Neuron (in vitro differentiated cells): Measurements from ENCODE around the gene RBM14.
"Not testable (repeated sequence)": the region's sequence is repeated elsewhere in the genome, so short reads cannot be mapped to it uniquely, and the experiment has no call there.

Experiments
- H2AFZ ChIP-seq: one replicate; pipeline ENCODE4 v1.6.1; 2013; ENCODE audit warnings: low read depth, mild to moderate bottlenecking, inconsistent platforms, low read length, moderate library complexity
- H3K27me3 ChIP-seq: one replicate; pipeline ENCODE4 v1.6.1; 2013; ENCODE audit warnings: low read length; ENCODE audit not compliant: insufficient read depth
- H3K36me3 ChIP-seq: one replicate; pipeline ENCODE4 v1.6.1; 2013; ENCODE audit warnings: low read length; ENCODE audit not compliant: insufficient read depth
- H3K4me1 ChIP-seq: one replicate; pipeline ENCODE4 v1.6.1; 2013; ENCODE audit warnings: low read length; ENCODE audit not compliant: insufficient read depth
- H3K4me3 ChIP-seq: 2 replicates; pipeline ENCODE4 v1.5.1; 2013; ENCODE audit warnings: mild to moderate bottlenecking, low read length, moderate library complexity
- H3K9me3 ChIP-seq: one replicate; pipeline ENCODE4 v1.6.1; 2013; ENCODE audit warnings: low read length

The RBM14 gene

GRCh38 chr11:66589315-66589714 lies 27.1 kb upstream of the RBM14 start:
- H3K4me1 ChIP-seq, H2AFZ ChIP-seq, H3K36me3 ChIP-seq, H3K4me3 ChIP-seq, H3K27me3 ChIP-seq: not testable (repeated sequence)
- H3K9me3 ChIP-seq: peaks cover 13% of the 10 kb centered on the region

DNA sequence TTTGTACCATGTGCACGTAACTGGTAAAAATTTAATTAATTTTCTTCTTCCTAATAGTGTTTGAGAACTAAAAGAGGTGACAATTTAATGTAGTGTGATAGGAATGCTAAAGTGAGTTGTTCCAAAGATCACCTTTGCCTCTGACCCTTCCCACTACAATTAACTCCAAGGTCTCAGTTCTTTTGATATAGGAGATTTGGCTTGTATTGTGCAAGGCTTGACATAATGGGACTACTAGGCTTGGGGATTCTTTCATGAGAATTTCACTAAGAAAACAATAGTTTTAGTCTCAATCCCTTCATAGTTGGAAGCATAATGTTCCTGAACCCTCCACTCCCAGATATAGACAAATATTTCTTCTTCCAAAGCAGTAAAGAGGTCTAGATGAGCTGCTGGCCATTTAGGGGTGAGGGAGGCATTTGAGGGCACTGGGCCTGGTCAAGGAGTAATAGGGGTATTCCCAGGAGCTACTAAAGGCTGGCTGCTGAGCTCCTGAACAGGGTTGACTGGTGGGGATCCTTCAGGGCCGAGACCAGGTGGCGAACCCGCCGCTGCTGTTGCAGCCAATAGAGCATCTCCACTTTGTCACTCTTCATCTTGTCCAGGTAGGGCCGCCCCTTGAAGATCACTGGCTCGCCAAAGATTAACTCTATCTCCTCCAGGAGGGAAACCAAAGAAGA lies 26.3 kb upstream of the RBM14 start:
- Histone ChIP-seq H2AFZ (no peak overlapping the region), H3K4me1 (peaks cover 11% of the 10 kb centered on the region), H3K4me3 (no peak overlapping the region), H3K9me3 (peaks cover 13% of the 10 kb centered on the region), H3K36me3 (no peaks in the 10 kb centered on the region), H3K27me3 (no peaks in the 10 kb centered on the region)

- H3K4me1 ChIP-seq: peaks cover 18% of the 10 kb centered on the region
- H3K9me3 ChIP-seq: peaks cover 13% of the 10 kb centered on the region
- H2AFZ ChIP-seq: no peak overlapping the region
- no peaks in the 10 kb centered on the region for H3K27me3 ChIP-seq
- H3K4me3 ChIP-seq: no peak overlapping the region
- H3K36me3 ChIP-seq: no peaks in the 10 kb centered on the region
Observed at GRCh38 chr11:66591175-66591574, 25.3 kb upstream of the RBM14 start.

DNA sequence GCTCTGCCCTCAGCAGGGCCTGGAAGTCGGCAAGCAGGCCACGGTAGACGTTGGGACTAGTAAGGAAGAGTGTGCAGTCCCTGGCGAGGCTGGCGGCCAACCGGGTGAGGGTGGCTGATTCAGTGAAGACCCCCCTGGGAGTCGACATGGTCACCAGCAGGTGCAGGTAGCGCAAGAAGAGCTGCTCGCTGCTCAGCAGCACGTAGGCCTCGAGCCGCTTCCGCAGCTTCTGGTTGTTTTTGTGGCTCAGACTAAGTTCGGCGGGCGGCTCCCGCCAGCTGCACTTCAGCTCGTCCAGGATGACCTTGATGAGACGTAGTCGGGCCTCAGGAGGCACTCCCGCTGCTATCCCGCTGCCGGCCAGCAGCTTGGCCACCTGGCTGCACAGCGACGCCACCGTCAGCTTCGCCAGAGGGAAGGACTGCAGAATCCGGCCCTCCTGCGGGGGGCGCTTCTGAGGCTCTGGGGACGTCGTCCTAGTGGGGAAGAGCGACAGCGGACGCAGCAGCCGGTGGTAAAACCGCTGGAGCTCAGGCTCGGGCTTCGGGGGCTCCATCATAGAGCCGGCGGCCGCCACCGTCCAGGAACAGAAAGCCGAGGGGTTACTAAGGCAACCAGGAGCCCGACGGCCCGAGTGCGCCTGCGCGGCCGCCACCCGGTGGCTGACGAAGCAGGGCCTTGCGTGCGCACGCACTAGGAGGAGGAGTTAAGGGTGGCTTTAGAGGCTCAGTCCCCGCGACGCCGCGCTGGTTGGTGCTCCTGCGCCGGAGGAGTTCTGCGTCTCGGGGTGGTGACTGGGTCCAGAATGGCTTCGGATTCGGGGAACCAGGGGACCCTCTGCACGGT lies 23.8 kb upstream of the RBM14 start, which contains the start of the genes CCDC87 and CCS:
Gene CCDC87 (minus strand): TSS at position 607 of the 846 bp plus-strand sequence. CDS start 48 bp downstream, at position 559.
Gene CCS (plus strand): TSS at position 729 of the 846 bp plus-strand sequence. CDS start 77 bp downstream, at position 806.
- Histone ChIP-seq H3K27me3 (no peaks in the 10 kb centered on the region), H3K4me1 (peaks cover 18% of the 10 kb centered on the region), H3K4me3 (peak within 1 kb of the TSS; percentile 67), H3K9me3 (peaks cover 13% of the 10 kb centered on the region), H2AFZ (peak within 1 kb of the TSS; percentile 32), H3K36me3 (peaks cover 3% of the 10 kb centered on the region)

DNA sequence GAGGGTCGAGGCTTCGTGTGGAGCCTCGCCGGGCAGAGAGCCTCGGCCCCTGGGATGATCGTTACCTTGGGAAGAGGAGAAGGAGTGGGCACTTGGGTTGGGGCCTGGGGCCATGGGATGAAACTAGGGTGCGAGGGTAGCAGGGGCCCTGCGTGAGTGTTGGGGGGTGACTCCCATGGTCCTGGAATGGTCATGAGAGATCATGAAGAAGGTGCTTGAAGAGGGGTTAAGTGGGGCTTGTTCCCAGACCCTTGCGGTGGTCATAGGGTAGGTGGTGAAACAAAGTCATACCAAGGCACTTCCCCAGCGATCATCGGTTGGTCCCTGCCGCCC lies 23.2 kb upstream of the RBM14 start:
- H3K9me3 ChIP-seq: peaks cover 13% of the 10 kb centered on the region
- peaks cover 3% of the 10 kb centered on the region for H3K36me3 ChIP-seq
- peak overlapping the region; percentile 67 for H3K4me3 ChIP-seq
- H3K4me1 ChIP-seq: peaks cover 18% of the 10 kb centered on the region
- H2AFZ ChIP-seq: peak overlapping the region; percentile 32
- no peaks in the 10 kb centered on the region for H3K27me3 ChIP-seq

DNA sequence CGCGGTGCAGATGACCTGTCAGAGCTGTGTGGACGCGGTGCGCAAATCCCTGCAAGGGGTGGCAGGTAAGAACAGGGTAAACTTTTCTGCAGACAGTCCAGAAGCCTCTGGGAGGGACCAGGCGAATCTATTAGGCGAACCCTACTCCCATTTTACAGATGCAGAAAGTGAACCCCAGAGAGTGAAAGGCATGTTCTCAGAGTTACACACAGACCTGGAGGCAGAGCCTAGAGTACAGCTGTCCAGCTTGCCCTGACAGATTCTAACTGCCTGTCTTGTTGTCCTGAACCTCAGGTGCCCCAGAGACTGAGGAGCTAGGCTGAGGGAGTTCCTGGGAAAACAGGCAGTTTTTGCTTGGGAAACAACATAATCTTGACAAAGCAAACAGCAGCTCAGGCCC lies 22.8 kb upstream of the RBM14 start:
- H2AFZ ChIP-seq: no peak overlapping the region
- peaks cover 3% of the 10 kb centered on the region for H3K36me3 ChIP-seq
- H3K4me1 ChIP-seq: peaks cover 18% of the 10 kb centered on the region
- no peaks in the 10 kb centered on the region for H3K27me3 ChIP-seq
- peak overlapping the region; percentile 67 for H3K4me3 ChIP-seq
- peaks cover 13% of the 10 kb centered on the region for H3K9me3 ChIP-seq

GRCh38 chr11:66595245-66595904 lies 21.1 kb upstream of the RBM14 start:
- H2AFZ ChIP-seq: no peak overlapping the region
- H3K4me1 ChIP-seq: peaks cover 18% of the 10 kb centered on the region
- H3K36me3 ChIP-seq: peaks cover 12% of the 10 kb centered on the region
- H3K27me3 ChIP-seq: no peaks in the 10 kb centered on the region
- H3K4me3 ChIP-seq: no peak overlapping the region
- H3K9me3 ChIP-seq: peaks cover 13% of the 10 kb centered on the region

GRCh38 chr11:66598993-66599392 lies 17.4 kb upstream of the RBM14 start:
- Histone ChIP-seq H3K4me3 (no peak overlapping the region), H2AFZ (no peak overlapping the region), H3K36me3 (peaks cover 31% of the 10 kb centered on the region), H3K27me3 (no peaks in the 10 kb centered on the region), H3K9me3 (no peaks in the 10 kb centered on the region), H3K4me1 (peaks cover 12% of the 10 kb centered on the region)

- peaks cover 6% of the 10 kb centered on the region for H3K4me1 ChIP-seq
- H3K27me3 ChIP-seq: no peaks in the 10 kb centered on the region
- H3K36me3 ChIP-seq: peaks cover 44% of the 10 kb centered on the region
- no peak overlapping the region for H2AFZ ChIP-seq
- no peaks in the 10 kb centered on the region for H3K9me3 ChIP-seq
- no peak overlapping the region for H3K4me3 ChIP-seq
Observed at GRCh38 chr11:66600219-66600618, 16.2 kb upstream of the RBM14 start.

GRCh38 chr11:66600631-66601233 lies 15.7 kb upstream of the RBM14 start:
- Histone ChIP-seq H3K9me3 (no peaks in the 10 kb centered on the region), H3K27me3 (no peaks in the 10 kb centered on the region), H3K4me1 (peaks cover under 1% of the 10 kb centered on the region), H3K36me3 (peaks cover 47% of the 10 kb centered on the region), H2AFZ (no peak overlapping the region), H3K4me3 (no peak overlapping the region)

GRCh38 chr11:66603072-66603471 lies 13.4 kb upstream of the RBM14 start:
- Histone ChIP-seq H3K27me3 (no peaks in the 10 kb centered on the region), H3K4me1 (no peaks in the 10 kb centered on the region), H3K4me3 (no peak overlapping the region), H3K36me3 (peaks cover 60% of the 10 kb centered on the region), H3K9me3 (no peaks in the 10 kb centered on the region), H2AFZ (no peak overlapping the region)

DNA sequence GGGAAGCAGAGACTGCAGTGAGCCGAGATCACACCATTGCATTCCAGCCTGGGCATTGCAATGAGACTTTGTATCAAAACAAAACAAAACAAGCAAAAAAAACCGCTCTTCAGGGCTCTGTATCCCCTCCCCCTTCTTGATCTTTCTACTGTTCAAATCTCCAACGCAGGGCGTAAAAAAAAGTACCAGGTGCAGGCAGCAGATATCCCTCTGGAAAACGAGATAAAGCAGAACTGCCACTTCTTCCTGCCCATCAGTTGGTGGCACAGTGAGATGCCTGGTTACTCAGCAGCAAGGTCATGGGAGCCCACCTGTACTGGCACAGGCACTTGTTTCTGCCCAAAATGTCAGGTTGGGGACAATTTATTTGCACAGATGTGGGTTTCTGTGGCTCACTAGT lies 12.3 kb upstream of the RBM14 start:
- Histone ChIP-seq H3K4me1 (no peaks in the 10 kb centered on the region), H2AFZ (no peak overlapping the region), H3K27me3 (no peaks in the 10 kb centered on the region), H3K36me3 (peaks cover 56% of the 10 kb centered on the region), H3K9me3 (no peaks in the 10 kb centered on the region), H3K4me3 (no peak overlapping the region)

- H2AFZ ChIP-seq: not testable (repeated sequence)
Observed at GRCh38 chr11:66606608-66607007, 9.8 kb upstream of the RBM14 start.

More at GRCh38 chr11:66606608-66607007, 9.8 kb upstream of the RBM14 start:
- not testable (repeated sequence) for H3K4me3 ChIP-seq, H3K4me1 ChIP-seq, H3K9me3 ChIP-seq, H3K27me3 ChIP-seq
- peaks cover 44% of the 10 kb centered on the region for H3K36me3 ChIP-seq
